Type B pancreatic cell (in vitro differentiated cells): ENCODE results near the gene TMEM245. TPM values are rescaled to one million over a fixed set of nuclear protein-coding genes. Genes with fewer than 3 reads are reported as not detected.

Experiments used
- DNase-seq: peaks from one replicate; pipeline ENCODE4 v3.0.0; 2021; ENCODE audit warnings: mixed read lengths; ENCODE audit not compliant: unreplicated experiment; ENCODE audit errors: extremely low spot score
- H3K27ac Mint-ChIP-seq: 2 replicates; pipeline ENCODE4 v1.8.0; 2021; ENCODE audit warnings: mild to moderate bottlenecking, mixed read lengths
- H3K27me3 Mint-ChIP-seq: 2 replicates; pipeline ENCODE4 v1.8.0; 2021; ENCODE audit warnings: mixed read lengths
- H3K36me3 Mint-ChIP-seq: 2 replicates; pipeline ENCODE4 v1.8.0; 2021; ENCODE audit warnings: mixed read lengths
- H3K4me1 Mint-ChIP-seq: one replicate; pipeline ENCODE4 v1.8.0; 2021; ENCODE audit warnings: mixed read lengths; ENCODE audit not compliant: unreplicated experiment
- H3K4me3 Mint-ChIP-seq: 2 replicates; pipeline ENCODE4 v1.8.0; 2021; ENCODE audit warnings: mild to moderate bottlenecking, mixed read lengths
- H3K9me3 Mint-ChIP-seq: 2 replicates; pipeline ENCODE4 v1.8.0; 2021; ENCODE audit warnings: mixed read lengths
- long read RNA-seq: library from polyadenylated mRNA; unstranded; transcript quantifications from one replicate; pipeline ENCODE4 v2.0.0, GENCODE V29; 2020
- total RNA-seq: library from RNA; stranded (reverse); gene quantifications from 2 replicates; pipeline ENCODE4 v1.2.1, GENCODE V29; 2021; ENCODE audit warnings: low replicate concordance
- TF ChIP-seq, protein P1 (sequence below): fragments of 200-600 bp; sonication (generic); conservative IDR thresholded peaks from 2 replicates; pipeline ENCODE4 v1.5.0; 2021; ENCODE audit warnings: antibody characterized with exemption, mild to moderate bottlenecking

TMEM245 gene
- 44.4 and 49.2 TPM in 2 replicates for total RNA-seq
- long read RNA-seq, partial matches to known transcripts: 15 of 39 reads
- long read RNA-seq, other reads (novel, unspliced or antisense): 22 of 39 reads

GRCh38 chr9:109119439-109120203, at the start of gene TMEM245:
Gene TMEM245 (minus strand): TSS chr9:109119947. CDS start chr9:109119913, 34 bp downstream.
- Mint-ChIP-seq H3K27me3 (no peaks in the 10 kb centered on the region), H3K27ac (peak within 1 kb of the TSS; percentile 90), H3K9me3 (no peaks in the 10 kb centered on the region), H3K4me1 (peaks cover 32% of the 10 kb centered on the region), H3K4me3 (peak within 1 kb of the TSS; percentile 97), H3K36me3 (peaks cover 11% of the 10 kb centered on the region)
- DNase-seq: peak; percentile 94
- TF ChIP-seq, protein P1, sequence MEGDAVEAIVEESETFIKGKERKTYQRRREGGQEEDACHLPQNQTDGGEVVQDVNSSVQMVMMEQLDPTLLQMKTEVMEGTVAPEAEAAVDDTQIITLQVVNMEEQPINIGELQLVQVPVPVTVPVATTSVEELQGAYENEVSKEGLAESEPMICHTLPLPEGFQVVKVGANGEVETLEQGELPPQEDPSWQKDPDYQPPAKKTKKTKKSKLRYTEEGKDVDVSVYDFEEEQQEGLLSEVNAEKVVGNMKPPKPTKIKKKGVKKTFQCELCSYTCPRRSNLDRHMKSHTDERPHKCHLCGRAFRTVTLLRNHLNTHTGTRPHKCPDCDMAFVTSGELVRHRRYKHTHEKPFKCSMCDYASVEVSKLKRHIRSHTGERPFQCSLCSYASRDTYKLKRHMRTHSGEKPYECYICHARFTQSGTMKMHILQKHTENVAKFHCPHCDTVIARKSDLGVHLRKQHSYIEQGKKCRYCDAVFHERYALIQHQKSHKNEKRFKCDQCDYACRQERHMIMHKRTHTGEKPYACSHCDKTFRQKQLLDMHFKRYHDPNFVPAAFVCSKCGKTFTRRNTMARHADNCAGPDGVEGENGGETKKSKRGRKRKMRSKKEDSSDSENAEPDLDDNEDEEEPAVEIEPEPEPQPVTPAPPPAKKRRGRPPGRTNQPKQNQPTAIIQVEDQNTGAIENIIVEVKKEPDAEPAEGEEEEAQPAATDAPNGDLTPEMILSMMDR: no peak

DNA sequence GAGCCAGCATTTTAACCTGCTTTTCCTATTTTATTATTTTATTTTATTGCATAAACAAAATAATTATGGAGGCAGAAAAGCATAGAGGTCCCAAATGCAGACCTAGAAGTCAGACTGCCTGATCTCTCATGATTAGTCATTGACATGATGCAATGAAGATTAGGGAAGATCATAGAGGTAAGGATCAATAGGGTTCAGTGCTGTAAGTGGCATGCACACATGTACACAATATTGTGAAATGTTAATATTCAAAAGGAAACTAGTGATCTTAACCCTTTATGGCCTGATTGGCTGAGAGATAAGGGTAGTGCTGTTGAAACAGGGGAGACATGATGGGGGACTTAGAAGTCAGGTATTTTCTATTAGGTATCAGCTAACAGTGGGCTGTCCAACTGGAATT, 48.4 kb upstream of the TMEM245 start:
- Mint-ChIP-seq H3K36me3 (no peaks in the 10 kb centered on the region), H3K27ac (no peak overlapping the region), H3K27me3 (peaks cover 63% of the 10 kb centered on the region), H3K4me1 (peaks cover 4% of the 10 kb centered on the region), H3K4me3 (no peak overlapping the region), H3K9me3 (peaks cover 11% of the 10 kb centered on the region)
- TF ChIP-seq, protein P1: no peak
- DNase-seq: no peak

DNA sequence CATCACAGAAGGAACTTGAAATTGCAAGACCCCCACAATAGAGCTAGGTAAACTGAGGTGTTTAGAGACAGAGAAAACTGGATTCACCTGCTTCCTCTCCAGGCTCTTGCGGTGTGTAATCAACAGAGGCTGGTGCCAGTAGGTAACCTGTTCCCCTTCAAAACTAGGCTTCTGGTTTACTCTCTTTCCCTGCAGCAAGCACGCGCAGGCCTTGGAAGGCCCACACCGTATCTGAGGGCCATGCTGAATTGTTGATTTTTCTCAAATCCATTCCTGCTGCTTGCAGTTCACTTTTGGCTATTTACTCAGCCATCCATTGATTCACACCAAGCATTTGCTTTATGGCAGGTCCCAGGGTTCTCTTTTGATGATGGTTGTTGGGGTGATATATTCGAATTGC, 48.0 kb upstream of the TMEM245 start:
- TF ChIP-seq, protein P1: no peak
- Mint-ChIP-seq H3K4me3 (peak overlapping the region; percentile 90), H3K9me3 (peaks cover 11% of the 10 kb centered on the region), H3K27me3 (peaks cover 65% of the 10 kb centered on the region), H3K4me1 (peaks cover 4% of the 10 kb centered on the region), H3K36me3 (no peaks in the 10 kb centered on the region), H3K27ac (no peak overlapping the region)
- DNase-seq: no peak

- H3K9me3 Mint-ChIP-seq: peaks cover 11% of the 10 kb centered on the region
- H3K4me3 Mint-ChIP-seq: peak within 1 kb of the TSS; percentile 90
- no peaks in the 10 kb centered on the region for H3K36me3 Mint-ChIP-seq
- H3K4me1 Mint-ChIP-seq: peaks cover 4% of the 10 kb centered on the region
- DNase-seq: no peak
- peaks cover 63% of the 10 kb centered on the region for H3K27me3 Mint-ChIP-seq
- H3K27ac Mint-ChIP-seq: no peak within 1 kb of the TSS
- TF ChIP-seq, protein P1: no peak
Observed at GRCh38 chr9:109166771-109167601, 47.2 kb upstream of the TMEM245 start, which contains the start of gene FRRS1L. Gene FRRS1L (minus strand): TSS chr9:109167249. CDS start chr9:109167138, 111 bp downstream.

- TF ChIP-seq, protein P1: no peak
- Mint-ChIP-seq H3K4me1 (peaks cover 4% of the 10 kb centered on the region), H3K36me3 (no peaks in the 10 kb centered on the region), H3K27ac (no peak overlapping the region), H3K27me3 (peaks cover 62% of the 10 kb centered on the region), H3K4me3 (peak overlapping the region; percentile 80), H3K9me3 (peaks cover 11% of the 10 kb centered on the region)
- DNase-seq: no peak
Observed at GRCh38 chr9:109166171-109166770, 46.5 kb upstream of the TMEM245 start.
